ENCODE data around the gene KRT23.

KRT23 gene

GRCh38 chr17:40945414-40945813 is 8.0 kb upstream of the KRT23 start:
- H3K79me2 ChIP-seq (ENCODE audit: insufficient read depth, low read depth), result no peaks in the 10 kb centered on the region
- H3K4me2 ChIP-seq, result no peak overlapping the region
- H3K9ac ChIP-seq, result no peak overlapping the region
- TF ChIP-seq, protein P1, sequence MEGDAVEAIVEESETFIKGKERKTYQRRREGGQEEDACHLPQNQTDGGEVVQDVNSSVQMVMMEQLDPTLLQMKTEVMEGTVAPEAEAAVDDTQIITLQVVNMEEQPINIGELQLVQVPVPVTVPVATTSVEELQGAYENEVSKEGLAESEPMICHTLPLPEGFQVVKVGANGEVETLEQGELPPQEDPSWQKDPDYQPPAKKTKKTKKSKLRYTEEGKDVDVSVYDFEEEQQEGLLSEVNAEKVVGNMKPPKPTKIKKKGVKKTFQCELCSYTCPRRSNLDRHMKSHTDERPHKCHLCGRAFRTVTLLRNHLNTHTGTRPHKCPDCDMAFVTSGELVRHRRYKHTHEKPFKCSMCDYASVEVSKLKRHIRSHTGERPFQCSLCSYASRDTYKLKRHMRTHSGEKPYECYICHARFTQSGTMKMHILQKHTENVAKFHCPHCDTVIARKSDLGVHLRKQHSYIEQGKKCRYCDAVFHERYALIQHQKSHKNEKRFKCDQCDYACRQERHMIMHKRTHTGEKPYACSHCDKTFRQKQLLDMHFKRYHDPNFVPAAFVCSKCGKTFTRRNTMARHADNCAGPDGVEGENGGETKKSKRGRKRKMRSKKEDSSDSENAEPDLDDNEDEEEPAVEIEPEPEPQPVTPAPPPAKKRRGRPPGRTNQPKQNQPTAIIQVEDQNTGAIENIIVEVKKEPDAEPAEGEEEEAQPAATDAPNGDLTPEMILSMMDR (conservative IDR thresholded peaks at IDR 0.05; ENCODE audit: low read depth, low read length), result no peak
- no peak overlapping the region for H2AFZ ChIP-seq (ENCODE audit: low read depth)
- H3K36me3 ChIP-seq (ENCODE audit: insufficient read depth), result no peaks in the 10 kb centered on the region
- H3K27me3 ChIP-seq (ENCODE audit: insufficient read depth, low read depth), result no peaks in the 10 kb centered on the region
- H3K27ac ChIP-seq, result no peak overlapping the region
- H4K20me1 ChIP-seq (ENCODE audit: insufficient read depth), result no peaks in the 10 kb centered on the region
- no peak overlapping the region for H3K4me3 ChIP-seq (IDR thresholded peaks at IDR 0.05; ENCODE audit: insufficient read depth, low read depth, low read length)
- no peaks in the 10 kb centered on the region for H3K4me1 ChIP-seq (ENCODE audit: low read depth, poor library complexity, severe bottlenecking)

DNA sequence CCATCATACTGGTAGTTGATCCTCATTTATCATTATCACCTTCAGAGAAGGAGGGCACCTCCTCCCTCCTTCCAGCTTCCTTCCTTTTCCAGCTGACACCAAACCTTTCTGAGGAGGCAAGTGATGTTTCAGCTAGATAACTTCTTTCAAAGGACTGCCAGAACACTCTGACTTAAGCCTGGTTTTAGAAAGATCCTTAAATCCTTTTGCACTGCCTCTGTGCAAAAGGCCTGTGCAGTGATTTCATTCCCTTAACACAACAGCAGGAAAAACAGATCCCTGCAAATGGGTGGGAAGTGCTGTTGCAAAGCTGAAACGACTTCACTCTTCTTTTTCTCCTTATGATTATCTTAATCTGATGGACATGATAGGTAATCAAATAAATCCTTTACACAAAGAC is 7.1 kb upstream of the KRT23 start:
- H3K4me2 ChIP-seq, result no peak overlapping the region
- TF ChIP-seq, protein P1 (conservative IDR thresholded peaks at IDR 0.05; ENCODE audit: low read depth, low read length), result no peak
- no peaks in the 10 kb centered on the region for H3K36me3 ChIP-seq (ENCODE audit: insufficient read depth)
- no peak overlapping the region for H3K9ac ChIP-seq
- H4K20me1 ChIP-seq (ENCODE audit: insufficient read depth), result no peaks in the 10 kb centered on the region
- H3K4me1 ChIP-seq (ENCODE audit: low read depth, poor library complexity, severe bottlenecking), result no peaks in the 10 kb centered on the region
- no peak overlapping the region for H3K27ac ChIP-seq
- H3K27me3 ChIP-seq (ENCODE audit: insufficient read depth, low read depth), result no peaks in the 10 kb centered on the region
- no peak overlapping the region for H2AFZ ChIP-seq (ENCODE audit: low read depth)
- H3K79me2 ChIP-seq (ENCODE audit: insufficient read depth, low read depth), result no peaks in the 10 kb centered on the region
- no peak overlapping the region for H3K4me3 ChIP-seq (IDR thresholded peaks at IDR 0.05; ENCODE audit: insufficient read depth, low read depth, low read length)

DNA sequence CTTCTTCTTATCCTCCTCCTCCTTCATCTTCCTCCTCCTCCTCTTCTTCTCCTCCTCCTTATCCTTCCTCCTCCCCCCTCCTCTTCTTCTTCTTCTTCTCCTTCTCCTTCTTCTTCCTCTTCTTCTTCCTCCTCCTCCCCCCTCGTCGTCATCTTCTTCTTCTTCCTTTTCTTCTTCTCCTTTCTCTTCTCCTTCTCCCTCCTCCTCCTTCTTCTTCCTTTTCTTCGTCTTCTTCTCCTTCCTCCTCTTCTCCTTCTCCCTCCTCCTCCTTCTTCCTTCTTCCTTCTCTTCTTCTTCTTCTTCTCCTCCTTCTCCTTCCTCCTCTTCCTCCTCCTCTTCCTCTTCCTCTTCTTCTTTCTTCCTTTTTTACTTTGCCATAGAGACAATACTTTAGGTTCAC is 5.1 kb upstream of the KRT23 start:
- H4K20me1 ChIP-seq (ENCODE audit: insufficient read depth), result no peaks in the 10 kb centered on the region
- H3K4me2 ChIP-seq, result no peak overlapping the region
- H3K79me2 ChIP-seq (ENCODE audit: insufficient read depth, low read depth), result no peaks in the 10 kb centered on the region
- no peak overlapping the region for H3K9ac ChIP-seq
- TF ChIP-seq, protein P1 (conservative IDR thresholded peaks at IDR 0.05; ENCODE audit: low read depth, low read length), result no peak
- H3K4me1 ChIP-seq (ENCODE audit: low read depth, poor library complexity, severe bottlenecking), result no peaks in the 10 kb centered on the region
- no peak overlapping the region for H3K4me3 ChIP-seq (IDR thresholded peaks at IDR 0.05; ENCODE audit: insufficient read depth, low read depth, low read length)
- H3K36me3 ChIP-seq (ENCODE audit: insufficient read depth), result no peaks in the 10 kb centered on the region
- no peak overlapping the region for H3K27ac ChIP-seq
- no peak overlapping the region for H2AFZ ChIP-seq (ENCODE audit: low read depth)
- H3K27me3 ChIP-seq (ENCODE audit: insufficient read depth, low read depth), result no peaks in the 10 kb centered on the region

GRCh38 chr17:40940266-40940665 is 2.8 kb upstream of the KRT23 start:
- Histone ChIP-seq H3K4me2 (no peak overlapping the region), H3K36me3 (ENCODE audit: insufficient read depth) (no peaks in the 10 kb centered on the region), H3K4me1 (ENCODE audit: low read depth, poor library complexity, severe bottlenecking) (no peaks in the 10 kb centered on the region), H3K4me3 (IDR thresholded peaks at IDR 0.05; ENCODE audit: insufficient read depth, low read depth, low read length) (no peak overlapping the region), H3K79me2 (ENCODE audit: insufficient read depth, low read depth) (no peaks in the 10 kb centered on the region), H4K20me1 (ENCODE audit: insufficient read depth) (no peaks in the 10 kb centered on the region), H3K27ac (no peak overlapping the region), H3K9ac (no peak overlapping the region), H3K27me3 (ENCODE audit: insufficient read depth, low read depth) (no peaks in the 10 kb centered on the region), H2AFZ (ENCODE audit: low read depth) (no peak overlapping the region)
- TF ChIP-seq, protein P1 (conservative IDR thresholded peaks at IDR 0.05; ENCODE audit: low read depth, low read length), result no peak
